Breast epithelium (tissue), 3 donors: ENCODE results near the gene PRDM16.

Source experiments
- POLR2A ChIP-seq: fragments of 450-650 bp; IDR thresholded peaks from one replicate; pipeline ENCODE4 v1.6.1; 2016; ENCODE audit warnings: antibody characterized with exemption, mild to moderate bottlenecking, moderate library complexity
- TF ChIP-seq, protein P1 (sequence below), 3 donors: fragments of 450-650 bp; IDR thresholded peaks; one replicate each; pipeline ENCODE4 v1.5.1; 2016 to 2017; ENCODE audit warnings: antibody characterized with exemption in 3 of 3, mild to moderate bottlenecking in 3 of 3, moderate library complexity in 3 of 3

DNA sequence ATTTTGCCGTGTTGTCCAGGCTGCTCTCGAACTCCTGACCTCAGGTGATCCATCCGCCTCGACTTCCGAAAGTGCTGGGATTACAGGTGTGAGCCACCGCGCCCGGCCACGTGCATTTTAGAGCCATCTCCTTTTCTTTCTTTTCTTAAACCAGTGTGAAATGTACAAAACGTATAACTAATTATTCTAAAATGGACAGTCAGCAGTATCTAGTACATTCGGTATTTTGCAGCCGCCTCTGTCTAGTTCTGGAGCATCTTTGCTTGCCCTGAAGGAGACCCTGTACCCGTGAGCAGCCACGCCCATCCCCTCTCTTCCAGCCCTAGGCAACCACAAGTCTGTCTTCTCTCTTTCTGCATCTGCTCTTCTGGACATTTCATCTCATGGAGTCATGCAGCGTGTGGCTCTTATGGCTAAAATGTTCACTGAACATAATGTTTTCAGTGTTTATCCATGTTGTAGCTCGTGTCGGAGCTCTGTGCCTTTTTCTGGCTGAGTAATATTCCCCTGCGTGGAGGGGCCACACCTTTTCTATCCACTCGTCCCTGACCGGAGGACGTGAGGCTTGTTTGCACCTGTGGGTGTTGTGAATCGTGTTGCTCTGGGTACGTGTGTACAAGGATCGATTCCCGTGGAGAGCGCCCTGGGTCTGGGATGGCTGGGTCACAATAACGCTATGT, 198.0 kb downstream of the PRDM16 start:
- TF ChIP-seq, protein P1, sequence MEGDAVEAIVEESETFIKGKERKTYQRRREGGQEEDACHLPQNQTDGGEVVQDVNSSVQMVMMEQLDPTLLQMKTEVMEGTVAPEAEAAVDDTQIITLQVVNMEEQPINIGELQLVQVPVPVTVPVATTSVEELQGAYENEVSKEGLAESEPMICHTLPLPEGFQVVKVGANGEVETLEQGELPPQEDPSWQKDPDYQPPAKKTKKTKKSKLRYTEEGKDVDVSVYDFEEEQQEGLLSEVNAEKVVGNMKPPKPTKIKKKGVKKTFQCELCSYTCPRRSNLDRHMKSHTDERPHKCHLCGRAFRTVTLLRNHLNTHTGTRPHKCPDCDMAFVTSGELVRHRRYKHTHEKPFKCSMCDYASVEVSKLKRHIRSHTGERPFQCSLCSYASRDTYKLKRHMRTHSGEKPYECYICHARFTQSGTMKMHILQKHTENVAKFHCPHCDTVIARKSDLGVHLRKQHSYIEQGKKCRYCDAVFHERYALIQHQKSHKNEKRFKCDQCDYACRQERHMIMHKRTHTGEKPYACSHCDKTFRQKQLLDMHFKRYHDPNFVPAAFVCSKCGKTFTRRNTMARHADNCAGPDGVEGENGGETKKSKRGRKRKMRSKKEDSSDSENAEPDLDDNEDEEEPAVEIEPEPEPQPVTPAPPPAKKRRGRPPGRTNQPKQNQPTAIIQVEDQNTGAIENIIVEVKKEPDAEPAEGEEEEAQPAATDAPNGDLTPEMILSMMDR (IDR thresholded peaks at IDR 0.05), result no peak
- no peak for TF ChIP-seq POLR2A
